Suppressor macrophage (primary cell): Measurements from ENCODE around the gene CHRM4.

Source experiments
- DNase-seq, 4 experiments: peaks; one replicate each; pipeline ENCODE4 v3.0.0-alpha.2; 2020 to 2022

The CHRM4 gene

GRCh38 chr11:46367244-46367915, 24.2 kb downstream of the CHRM4 start:
- peak; percentile 75 to 87 (median 78) for DNase-seq

GRCh38 chr11:46366661-46367161, 24.9 kb downstream of the CHRM4 start:
- DNase-seq: no peak

GRCh38 chr11:46366260-46366659, 25.3 kb downstream of the CHRM4 start:
- no peak for DNase-seq

GRCh38 chr11:46364791-46365190, 26.8 kb downstream of the CHRM4 start:
- no peak for DNase-seq

GRCh38 chr11:46364056-46364455, 27.5 kb downstream of the CHRM4 start:
- DNase-seq: peak; percentile 46 to 64 (median 54)

- DNase-seq: peak; percentile 86 to 94 (median 92)
These were observed 28.0 kb downstream of the CHRM4 start for GRCh38 chr11:46363455-46364005.

- DNase-seq: peak; percentile 91 to 97 (median 95)
These were observed 28.6 kb downstream of the CHRM4 start for GRCh38 chr11:46363031-46363407.

- peak in 1 of 4 experiments; percentile 54 for DNase-seq
These were observed 29.2 kb downstream of the CHRM4 start for GRCh38 chr11:46362156-46363030.

- peak; percentile 89 to 95 (median 95) for DNase-seq
These were observed 30.1 kb downstream of the CHRM4 start for GRCh38 chr11:46361283-46362155.

GRCh38 chr11:46360878-46361277, 30.7 kb downstream of the CHRM4 start:
- DNase-seq: peak; percentile 76 to 88 (median 82)

- DNase-seq: no peak
These were observed 31.6 kb downstream of the CHRM4 start for GRCh38 chr11:46359953-46360352.

- peak in 1 of 4 experiments; percentile 40 for DNase-seq
These were observed 34.1 kb downstream of the CHRM4 start for GRCh38 chr11:46357483-46357936.

GRCh38 chr11:46356924-46357482, 34.6 kb downstream of the CHRM4 start:
- peak in 3 of 4 experiments; percentile 66 to 79 (median 73) for DNase-seq

- DNase-seq: peak; percentile 51 to 70 (median 68)
These were observed 37.9 kb downstream of the CHRM4 start for GRCh38 chr11:46353698-46354097.

GRCh38 chr11:46352063-46352841, 39.3 kb downstream of the CHRM4 start:
- DNase-seq: peak; percentile 70 to 83 (median 77)

- no peak for DNase-seq
These were observed 40.0 kb downstream of the CHRM4 start for GRCh38 chr11:46351606-46352005.

GRCh38 chr11:46351148-46351547, 40.4 kb downstream of the CHRM4 start:
- no peak for DNase-seq

- DNase-seq: no peak
These were observed 40.9 kb downstream of the CHRM4 start for GRCh38 chr11:46350695-46351094.

GRCh38 chr11:46348566-46349401, 42.8 kb downstream of the CHRM4 start:
- DNase-seq: no peak
